Stimulated activated CD8-positive, alpha-beta memory T cell treated with anti-CD3 and anti-CD28 coated beads, Interleukin-15, amount 100 ng/mL, for 48 hours (primary cell): ENCODE measurements around the gene ATP10A.

Experiments
- DNase-seq, 2 donors: peaks; one replicate each; pipeline ENCODE4 v3.0.0-alpha.2; 2020; ENCODE audit warnings: low read depth in 2 of 2

ATP10A gene

GRCh38 chr15:25679492-25679891 lies 183.6 kb downstream of the ATP10A start:
- DNase-seq, result no peak

GRCh38 chr15:25678500-25678855 lies 184.6 kb downstream of the ATP10A start:
- no peak for DNase-seq

- no peak for DNase-seq
Measured at GRCh38 chr15:25677719-25678499, 185.2 kb downstream of the ATP10A start.

GRCh38 chr15:25676070-25676469 lies 187.1 kb downstream of the ATP10A start:
- DNase-seq, result no peak

- no peak for DNase-seq
Measured at GRCh38 chr15:25675396-25675795, 187.7 kb downstream of the ATP10A start.

- DNase-seq, result no peak
Measured at GRCh38 chr15:25674913-25675312, 188.2 kb downstream of the ATP10A start.

- no peak for DNase-seq
Measured at GRCh38 chr15:25673972-25674371, 189.2 kb downstream of the ATP10A start.

GRCh38 chr15:25673351-25673750 lies 189.8 kb downstream of the ATP10A start:
- no peak for DNase-seq

- no peak for DNase-seq
Measured at GRCh38 chr15:25671132-25671531, 192.0 kb downstream of the ATP10A start.

GRCh38 chr15:25670621-25671020 lies 192.5 kb downstream of the ATP10A start:
- DNase-seq, result no peak

GRCh38 chr15:25670025-25670554 lies 193.0 kb downstream of the ATP10A start:
- no peak for DNase-seq

GRCh38 chr15:25668901-25669300 lies 194.2 kb downstream of the ATP10A start:
- DNase-seq, result no peak

GRCh38 chr15:25668236-25668795 lies 194.8 kb downstream of the ATP10A start:
- no peak for DNase-seq

- no peak for DNase-seq
Measured at GRCh38 chr15:25667829-25668228, 195.3 kb downstream of the ATP10A start.

GRCh38 chr15:25665913-25666312 lies 197.2 kb downstream of the ATP10A start:
- DNase-seq, result no peak

GRCh38 chr15:25664761-25665160 lies 198.4 kb downstream of the ATP10A start:
- DNase-seq, result no peak

GRCh38 chr15:25663515-25663914 lies 199.6 kb downstream of the ATP10A start:
- DNase-seq, result no peak

- DNase-seq, result no peak
Measured at GRCh38 chr15:25661898-25662297, 201.2 kb downstream of the ATP10A start.

GRCh38 chr15:25659251-25659650 lies 203.9 kb downstream of the ATP10A start:
- DNase-seq, result no peak

GRCh38 chr15:25658560-25658959 lies 204.6 kb downstream of the ATP10A start:
- no peak for DNase-seq

GRCh38 chr15:25655207-25655948 lies 207.7 kb downstream of the ATP10A start:
- DNase-seq, result no peak

GRCh38 chr15:25653371-25653770 lies 209.8 kb downstream of the ATP10A start:
- DNase-seq, result no peak

- DNase-seq, result no peak
Measured at GRCh38 chr15:25652704-25653103, 210.4 kb downstream of the ATP10A start.
